DOHH2 (cell line): ENCODE measurements around the gene NTS.

Source experiments
- CTCF ChIP-seq: fragments of 200-600 bp; sonication (generic); IDR thresholded peaks from one replicate; pipeline ENCODE4 v1.5.1; 2014; ENCODE audit warnings: antibody characterized with exemption, mild to moderate bottlenecking, low read depth, low read length; ENCODE audit not compliant: poor library complexity, severe bottlenecking
- EZH2phosphoT487 ChIP-seq: fragments of 200-600 bp; sonication (generic); IDR thresholded peaks from 2 replicates; pipeline ENCODE4 v1.6.1; 2017; ENCODE audit warnings: borderline replicate concordance, mild to moderate bottlenecking, antibody characterized with exemption, low read length, moderate library complexity, mixed read lengths

GRCh38 chr12:85828576-85828975 is 45.5 kb upstream of the NTS start:
- TF ChIP-seq CTCF: no peak
- no peak for TF ChIP-seq EZH2phosphoT487
